ENCODE results near the gene TSHZ3.

The TSHZ3 gene

GRCh38 chr19:31260171-31260933 is 88.9 kb downstream of the TSHZ3 start:
- DNase-seq (ENCODE audit: low read depth), result no peak
- TF ChIP-seq CTCF (conservative IDR thresholded peaks at IDR 0.05; ENCODE audit: low read length), result no peak
- no peak overlapping the region for H3K4me3 ChIP-seq (ENCODE audit: low read length)

DNA sequence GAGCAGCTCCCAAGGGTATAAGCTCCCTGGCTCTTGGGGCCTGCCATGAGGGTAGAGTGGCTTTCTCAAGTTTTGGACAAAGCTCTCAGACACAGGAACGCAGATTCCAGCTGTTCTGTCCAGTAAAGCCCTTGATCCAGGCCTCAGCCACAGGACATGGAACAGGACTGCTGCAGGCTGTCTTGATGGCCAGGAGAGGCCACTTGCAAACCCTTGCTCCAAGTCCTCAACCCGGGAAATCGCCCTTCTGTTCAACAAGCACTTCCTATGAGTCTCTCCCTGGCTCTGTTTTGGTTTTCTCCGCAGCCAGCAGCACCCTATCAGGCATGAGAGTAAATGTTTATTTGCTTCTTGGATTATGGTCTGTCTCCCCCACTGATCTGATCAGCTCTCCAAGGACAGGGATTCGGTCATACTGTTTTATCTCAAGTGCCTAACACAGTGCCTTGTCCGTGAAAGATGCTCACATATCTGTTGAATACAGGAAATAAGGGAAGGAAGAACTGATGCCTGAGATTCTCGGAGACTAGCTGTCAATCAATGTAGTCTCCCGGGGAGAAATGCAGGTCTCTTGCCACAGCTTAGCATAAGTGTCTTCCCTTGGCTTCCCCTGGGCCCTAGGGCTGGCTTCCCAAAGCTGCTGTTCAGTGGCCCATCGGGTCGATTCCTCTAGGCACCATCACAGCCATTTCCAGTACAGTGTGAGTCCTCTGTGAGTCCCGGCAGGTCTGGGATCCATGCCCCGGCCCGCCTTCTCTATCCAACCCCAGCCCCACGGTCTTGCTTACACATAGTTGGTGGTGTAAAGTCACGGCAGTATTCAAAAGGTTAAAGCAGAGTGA is 90.8 kb downstream of the TSHZ3 start:
- no peak for TF ChIP-seq CTCF (conservative IDR thresholded peaks at IDR 0.05; ENCODE audit: low read length)
- no peak overlapping the region for H3K4me3 ChIP-seq (ENCODE audit: low read length)
- DNase-seq (ENCODE audit: low read depth), result no peak

- H3K4me3 ChIP-seq (ENCODE audit: low read length), result no peak overlapping the region
- no peak for TF ChIP-seq CTCF (conservative IDR thresholded peaks at IDR 0.05; ENCODE audit: low read length)
- no peak for DNase-seq (ENCODE audit: low read depth)
Measured at GRCh38 chr19:31257426-31258130, 91.7 kb downstream of the TSHZ3 start.

GRCh38 chr19:31257025-31257424 is 92.2 kb downstream of the TSHZ3 start:
- no peak for DNase-seq (ENCODE audit: low read depth)
- TF ChIP-seq CTCF (conservative IDR thresholded peaks at IDR 0.05; ENCODE audit: low read length), result no peak
- H3K4me3 ChIP-seq (ENCODE audit: low read length), result no peak overlapping the region

- no peak overlapping the region for H3K4me3 ChIP-seq (ENCODE audit: low read length)
- DNase-seq (ENCODE audit: low read depth), result no peak
- TF ChIP-seq CTCF (conservative IDR thresholded peaks at IDR 0.05; ENCODE audit: low read length), result no peak
Measured at GRCh38 chr19:31256593-31256960, 92.7 kb downstream of the TSHZ3 start.

- no peak for DNase-seq (ENCODE audit: low read depth)
- no peak overlapping the region for H3K4me3 ChIP-seq (ENCODE audit: low read length)
- no peak for TF ChIP-seq CTCF (conservative IDR thresholded peaks at IDR 0.05; ENCODE audit: low read length)
Measured at GRCh38 chr19:31255831-31256592, 93.2 kb downstream of the TSHZ3 start.
